Measurements from ENCODE around the gene TECTA.

GRCh38 chr11:121067962-121068647 lies 32.9 kb upstream of the TECTA start:
- TF ChIP-seq CTCF (IDR thresholded peaks at IDR 0.05; ENCODE audit: low read length) (no peak), EZH2 (optimal IDR thresholded peaks at IDR 0.05; ENCODE audit: low read depth, low read length) (no peak), EZH2phosphoT487 (IDR thresholded peaks at IDR 0.05; ENCODE audit: low read length) (no peak)

All from MM.1S (cell line).